ENCODE data around the gene RPA1.

Gene RPA1

DNA sequence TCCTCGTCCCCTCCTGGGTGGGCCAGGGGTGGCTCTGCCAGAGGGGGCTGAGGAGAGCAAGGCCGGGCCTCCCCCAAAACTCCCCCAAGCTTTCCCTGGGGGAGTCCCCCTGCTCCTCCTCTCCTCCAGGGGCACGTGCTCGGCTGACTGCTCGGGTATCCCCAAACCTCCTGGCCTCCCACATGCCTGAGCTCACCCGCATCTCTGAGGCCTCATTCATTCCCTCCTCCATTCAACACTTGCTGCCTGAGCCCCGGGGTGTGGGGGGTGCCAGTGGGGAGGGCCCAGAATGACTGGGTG is 112.2 kb downstream of the RPA1 start:
- Histone ChIP-seq H3K4me1 (ENCODE audit: low read length) (no peaks in the 10 kb centered on the region), H3K9ac (ENCODE audit: low read length) (no peak overlapping the region), H3K27ac (ENCODE audit: low read length) (no peak overlapping the region), H3F3A (ENCODE audit: insufficient read depth, low read length) (no peaks in the 10 kb centered on the region), H3K36me3 (replicated peaks; ENCODE audit: insufficient read depth, low read length) (no peaks in the 10 kb centered on the region), H2AFZ (ENCODE audit: low read length) (no peak overlapping the region), H3K9me3 (replicated peaks; ENCODE audit: insufficient read depth, low read length) (no peaks in the 10 kb centered on the region), H3K27me3 (replicated peaks; ENCODE audit: insufficient read depth, low read length) (peaks cover 87% of the 10 kb centered on the region), H4K20me1 (ENCODE audit: insufficient read depth, low read length) (no peaks in the 10 kb centered on the region), H3K4me2 (ENCODE audit: low read depth, low read length) (no peak overlapping the region), H3K9me2 (replicated peaks; ENCODE audit: insufficient read depth, low read length) (no peaks in the 10 kb centered on the region), H3K79me2 (ENCODE audit: low read length) (no peaks in the 10 kb centered on the region), H3K4me3 (ENCODE audit: low read length) (no peak overlapping the region)
- TF ChIP-seq EZH2 (optimal IDR thresholded peaks at IDR 0.05; ENCODE audit: low read depth, low read length) (no peak), EZH2phosphoT487 (IDR thresholded peaks at IDR 0.05; ENCODE audit: low read length) (no peak), CTCF (IDR thresholded peaks at IDR 0.05; ENCODE audit: low read length) (no peak)
- DNase-seq = no peak

GRCh38 chr17:1942666-1943435 is 113.0 kb downstream of the RPA1 start:
- Histone ChIP-seq H3K4me1 (ENCODE audit: low read length) (no peaks in the 10 kb centered on the region), H3K36me3 (replicated peaks; ENCODE audit: insufficient read depth, low read length) (no peaks in the 10 kb centered on the region), H3K4me2 (ENCODE audit: low read depth, low read length) (no peak overlapping the region), H3F3A (ENCODE audit: insufficient read depth, low read length) (no peaks in the 10 kb centered on the region), H2AFZ (ENCODE audit: low read length) (no peak overlapping the region), H3K4me3 (ENCODE audit: low read length) (no peak overlapping the region), H3K79me2 (ENCODE audit: low read length) (no peaks in the 10 kb centered on the region), H3K27me3 (replicated peaks; ENCODE audit: insufficient read depth, low read length) (peaks cover 87% of the 10 kb centered on the region), H3K9me3 (replicated peaks; ENCODE audit: insufficient read depth, low read length) (no peaks in the 10 kb centered on the region), H3K9ac (ENCODE audit: low read length) (no peak overlapping the region), H4K20me1 (ENCODE audit: insufficient read depth, low read length) (no peaks in the 10 kb centered on the region), H3K27ac (ENCODE audit: low read length) (no peak overlapping the region), H3K9me2 (replicated peaks; ENCODE audit: insufficient read depth, low read length) (no peaks in the 10 kb centered on the region)
- DNase-seq = no peak
- TF ChIP-seq EZH2phosphoT487 (IDR thresholded peaks at IDR 0.05; ENCODE audit: low read length) (no peak), EZH2 (optimal IDR thresholded peaks at IDR 0.05; ENCODE audit: low read depth, low read length) (no peak), CTCF (IDR thresholded peaks at IDR 0.05; ENCODE audit: low read length) (no peak)

GRCh38 chr17:1943436-1943831 is 113.6 kb downstream of the RPA1 start:
- TF ChIP-seq EZH2 (optimal IDR thresholded peaks at IDR 0.05; ENCODE audit: low read depth, low read length) (no peak), EZH2phosphoT487 (IDR thresholded peaks at IDR 0.05; ENCODE audit: low read length) (no peak), CTCF (IDR thresholded peaks at IDR 0.05; ENCODE audit: low read length) (no peak)
- Histone ChIP-seq H3K27ac (ENCODE audit: low read length) (no peak overlapping the region), H3K4me2 (ENCODE audit: low read depth, low read length) (no peak overlapping the region), H4K20me1 (ENCODE audit: insufficient read depth, low read length) (no peaks in the 10 kb centered on the region), H3K4me3 (ENCODE audit: low read length) (no peak overlapping the region), H2AFZ (ENCODE audit: low read length) (no peak overlapping the region), H3K4me1 (ENCODE audit: low read length) (no peaks in the 10 kb centered on the region), H3K9me2 (replicated peaks; ENCODE audit: insufficient read depth, low read length) (no peaks in the 10 kb centered on the region), H3F3A (ENCODE audit: insufficient read depth, low read length) (no peaks in the 10 kb centered on the region), H3K36me3 (replicated peaks; ENCODE audit: insufficient read depth, low read length) (no peaks in the 10 kb centered on the region), H3K9ac (ENCODE audit: low read length) (no peak overlapping the region), H3K9me3 (replicated peaks; ENCODE audit: insufficient read depth, low read length) (no peaks in the 10 kb centered on the region), H3K27me3 (replicated peaks; ENCODE audit: insufficient read depth, low read length) (peaks cover 89% of the 10 kb centered on the region), H3K79me2 (ENCODE audit: low read length) (no peaks in the 10 kb centered on the region)
- no peak for DNase-seq

Data from MM.1S (cell line).